NCI-H524 (cell line): ENCODE data around the gene MAP7D1.
A peak's percentile ranks its signal among the peaks of the same experiment; 100 is the strongest.
"Not testable (repeated sequence)": the region's sequence is repeated elsewhere in the genome, so short reads cannot be mapped to it uniquely, and the experiment has no call there.

ENCODE experiments used
- DNase-seq, 2 experiments: peaks; one replicate each; lab custom pipeline; 2025; lab: John Stamatoyannopoulos, UW

MAP7D1 gene

GRCh38 chr1:36203554-36204346 is 47.8 kb downstream of the MAP7D1 start:
- peak; percentile 10 to 36 for DNase-seq

- peak in 1 of 2 experiments; percentile 22 for DNase-seq
Measured at GRCh38 chr1:36204347-36204909, 48.5 kb downstream of the MAP7D1 start.

- DNase-seq = no peak
Measured at GRCh38 chr1:36206323-36206858, 50.4 kb downstream of the MAP7D1 start.

GRCh38 chr1:36207339-36207738 is 51.4 kb downstream of the MAP7D1 start:
- no peak for DNase-seq

- DNase-seq = no peak
Measured at GRCh38 chr1:36208978-36209703, 53.2 kb downstream of the MAP7D1 start.

- DNase-seq = no peak
Measured at GRCh38 chr1:36211307-36211706, 55.3 kb downstream of the MAP7D1 start.

- DNase-seq = no peak
Measured at GRCh38 chr1:36211841-36212240, 55.9 kb downstream of the MAP7D1 start.

GRCh38 chr1:36212782-36213181 is 56.8 kb downstream of the MAP7D1 start:
- no peak for DNase-seq

- no peak for DNase-seq
Measured at GRCh38 chr1:36217670-36218069, 61.7 kb downstream of the MAP7D1 start.

- not testable (repeated sequence) for DNase-seq
Measured at GRCh38 chr1:36221901-36222300, 65.9 kb downstream of the MAP7D1 start.

- no peak for DNase-seq
Measured at GRCh38 chr1:36222481-36223380, 66.8 kb downstream of the MAP7D1 start.

GRCh38 chr1:36223381-36223995 is 67.5 kb downstream of the MAP7D1 start:
- DNase-seq = no peak

- peak; percentile 97 to 98 for DNase-seq
Measured at GRCh38 chr1:36223996-36224536, 68.1 kb downstream of the MAP7D1 start, which contains the start of gene THRAP3. TSS of gene THRAP3 (plus strand) at chr1:36224443. CDS start at chr1:36282564, 58,121 bp downstream.

- peak; percentile 67 to 70 for DNase-seq
Measured at GRCh38 chr1:36224537-36225282, 68.8 kb downstream of the MAP7D1 start.

GRCh38 chr1:36225283-36225899 is 69.4 kb downstream of the MAP7D1 start:
- DNase-seq = no peak

GRCh38 chr1:36230279-36230678 is 74.3 kb downstream of the MAP7D1 start:
- DNase-seq = not testable (repeated sequence)
